M059J (cell line): ENCODE measurements around the gene ANKRD65. TPM values are rescaled to one million over a fixed set of nuclear protein-coding genes. Genes with fewer than 3 reads are reported as not detected.
A peak's percentile ranks its signal among the peaks of the same experiment; 100 is the strongest.

Experiments used
- DNase-seq: peaks from one replicate; pipeline ENCODE4 v3.0.0-alpha.2; 2012; ENCODE audit warnings: low read depth
- total RNA-seq: library from RNA; depleted of rRNA; stranded (reverse); fragments of >200 nt; shearing (Covaris generic); gene quantifications from 2 replicates; pipeline ENCODE4 v1.2.3, GENCODE V29; 2014

The ANKRD65 gene
- total RNA-seq, 1 experiment from 2014 or later: 0.64 TPM

- DNase-seq: no peak
These were observed 21.1 kb upstream of the ANKRD65 start for GRCh38 chr1:1442069-1442770.

GRCh38 chr1:1441002-1441888 lies 20.2 kb upstream of the ANKRD65 start:
- DNase-seq: peak; percentile 37

DNA sequence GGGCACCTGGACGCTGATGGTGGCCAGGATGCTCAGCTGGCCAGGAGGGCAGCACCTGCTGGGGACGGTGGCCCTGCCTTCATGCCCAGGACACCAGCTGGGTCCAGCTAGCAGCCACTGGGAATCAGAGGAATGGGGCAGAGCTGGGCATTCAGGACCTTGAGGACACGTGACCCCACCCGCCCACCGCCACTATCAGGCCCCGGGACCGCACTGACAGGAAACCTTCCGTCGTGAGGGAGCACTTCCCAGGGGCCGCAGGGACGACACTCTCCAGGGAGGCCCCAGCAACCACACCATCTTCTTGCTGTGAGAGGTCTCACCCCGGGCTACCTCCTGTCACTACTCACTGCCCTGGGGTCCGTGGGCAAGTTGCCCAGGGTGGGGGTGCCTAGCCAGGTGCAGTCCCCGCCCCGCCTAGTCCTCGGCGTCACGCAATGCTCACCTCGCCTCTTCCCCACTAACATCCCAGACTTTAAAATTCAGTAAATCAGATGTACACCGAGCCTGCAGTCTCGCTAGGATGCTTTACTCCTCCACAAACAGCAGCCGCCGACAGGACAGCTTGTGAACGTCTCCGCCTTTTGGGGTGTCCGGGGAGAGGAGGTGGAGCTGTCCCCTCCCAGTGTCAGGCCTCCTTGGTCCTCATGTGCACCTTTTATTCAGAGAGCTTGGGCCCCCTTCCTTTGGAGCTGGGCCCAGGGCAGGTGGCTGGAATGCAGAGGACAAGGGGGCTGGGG lies 19.4 kb upstream of the ANKRD65 start:
- DNase-seq: no peak

DNA sequence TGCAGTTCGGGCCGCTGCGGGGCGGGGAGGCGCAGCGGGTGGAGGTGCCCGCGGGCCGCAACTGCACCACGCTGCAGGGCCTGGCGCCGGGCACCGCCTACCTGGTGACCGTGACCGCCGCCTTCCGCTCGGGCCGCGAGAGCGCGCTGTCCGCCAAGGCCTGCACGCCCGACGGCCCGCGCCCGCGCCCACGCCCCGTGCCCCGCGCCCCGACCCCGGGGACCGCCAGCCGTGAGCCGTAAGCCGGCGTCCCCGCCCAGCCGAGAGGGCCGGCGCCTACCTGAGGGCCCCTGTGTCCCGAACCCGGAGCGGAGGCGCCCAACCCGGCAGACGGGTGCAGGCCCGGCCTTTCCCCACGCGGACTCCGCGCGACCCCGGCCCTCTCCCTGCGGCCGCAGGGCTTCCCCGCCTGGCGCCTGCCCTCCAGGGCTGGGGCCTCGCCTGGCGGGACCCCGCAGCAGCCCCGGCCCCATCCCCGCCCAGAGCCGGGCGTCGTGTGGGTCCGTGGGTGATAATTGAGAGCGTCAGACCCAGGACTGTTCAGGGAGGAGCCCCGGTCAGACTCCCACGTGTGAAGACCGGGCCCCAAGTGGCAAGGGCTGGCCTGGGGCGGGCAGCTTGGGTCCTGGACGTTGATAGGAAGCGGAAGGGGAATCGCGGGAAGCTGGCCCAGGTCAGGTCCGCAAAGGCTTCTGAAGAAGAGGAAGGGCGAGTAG lies 18.6 kb upstream of the ANKRD65 start:
- no peak for DNase-seq

GRCh38 chr1:1438531-1439381 lies 17.7 kb upstream of the ANKRD65 start:
- no peak for DNase-seq

GRCh38 chr1:1437904-1438376 lies 16.9 kb upstream of the ANKRD65 start:
- DNase-seq: peak; percentile 57

- no peak for DNase-seq
These were observed 16.2 kb upstream of the ANKRD65 start for GRCh38 chr1:1437033-1437903.

- DNase-seq: no peak
These were observed 15.6 kb upstream of the ANKRD65 start for GRCh38 chr1:1436630-1437032.

GRCh38 chr1:1435911-1436629 lies 15.0 kb upstream of the ANKRD65 start:
- no peak for DNase-seq

GRCh38 chr1:1435106-1435903 lies 14.2 kb upstream of the ANKRD65 start, which contains the start of gene VWA1:
Gene VWA1, plus strand, starts transcription at chr1:1435690. Its CDS starts 59 bp downstream, at chr1:1435749.
- DNase-seq: no peak

GRCh38 chr1:1434824-1435105 lies 13.7 kb upstream of the ANKRD65 start:
- no peak for DNase-seq

DNA sequence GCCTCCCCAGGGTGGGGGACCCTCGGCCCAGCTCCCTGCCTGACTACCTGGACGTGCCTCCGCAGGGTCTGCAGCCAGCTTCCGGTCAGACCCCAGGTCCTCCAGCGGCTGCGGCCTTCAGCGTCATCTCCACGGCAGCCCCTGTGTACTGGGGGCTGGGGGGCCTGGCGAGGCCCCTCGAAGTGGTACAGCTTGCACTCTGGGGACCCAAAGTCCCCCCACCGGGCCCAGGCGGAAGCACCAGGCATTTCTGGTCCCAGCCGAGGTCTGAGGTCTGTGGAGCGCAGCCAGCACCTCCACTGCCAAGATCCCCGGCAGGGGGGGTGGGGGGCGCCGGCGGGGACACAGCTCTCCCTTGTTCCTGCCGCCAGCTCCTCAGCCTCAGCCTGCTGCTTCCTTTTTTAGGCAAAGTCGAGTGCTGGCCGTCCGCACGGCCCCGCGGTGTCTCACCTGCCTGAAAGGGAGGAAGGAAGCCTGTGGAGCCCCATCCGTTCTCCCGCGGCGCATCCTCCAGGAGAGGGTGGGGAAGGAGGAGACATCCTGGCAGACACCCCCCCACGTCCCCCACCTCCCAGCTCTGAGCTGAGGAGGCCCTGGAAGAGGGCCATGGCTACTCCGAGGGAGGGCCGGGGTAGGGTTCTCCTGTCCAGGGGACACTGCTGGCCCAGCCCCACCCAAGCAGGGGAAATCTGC lies 13.2 kb upstream of the ANKRD65 start:
- no peak for DNase-seq

GRCh38 chr1:1433804-1434130 lies 12.7 kb upstream of the ANKRD65 start:
- peak; percentile 61 for DNase-seq

DNA sequence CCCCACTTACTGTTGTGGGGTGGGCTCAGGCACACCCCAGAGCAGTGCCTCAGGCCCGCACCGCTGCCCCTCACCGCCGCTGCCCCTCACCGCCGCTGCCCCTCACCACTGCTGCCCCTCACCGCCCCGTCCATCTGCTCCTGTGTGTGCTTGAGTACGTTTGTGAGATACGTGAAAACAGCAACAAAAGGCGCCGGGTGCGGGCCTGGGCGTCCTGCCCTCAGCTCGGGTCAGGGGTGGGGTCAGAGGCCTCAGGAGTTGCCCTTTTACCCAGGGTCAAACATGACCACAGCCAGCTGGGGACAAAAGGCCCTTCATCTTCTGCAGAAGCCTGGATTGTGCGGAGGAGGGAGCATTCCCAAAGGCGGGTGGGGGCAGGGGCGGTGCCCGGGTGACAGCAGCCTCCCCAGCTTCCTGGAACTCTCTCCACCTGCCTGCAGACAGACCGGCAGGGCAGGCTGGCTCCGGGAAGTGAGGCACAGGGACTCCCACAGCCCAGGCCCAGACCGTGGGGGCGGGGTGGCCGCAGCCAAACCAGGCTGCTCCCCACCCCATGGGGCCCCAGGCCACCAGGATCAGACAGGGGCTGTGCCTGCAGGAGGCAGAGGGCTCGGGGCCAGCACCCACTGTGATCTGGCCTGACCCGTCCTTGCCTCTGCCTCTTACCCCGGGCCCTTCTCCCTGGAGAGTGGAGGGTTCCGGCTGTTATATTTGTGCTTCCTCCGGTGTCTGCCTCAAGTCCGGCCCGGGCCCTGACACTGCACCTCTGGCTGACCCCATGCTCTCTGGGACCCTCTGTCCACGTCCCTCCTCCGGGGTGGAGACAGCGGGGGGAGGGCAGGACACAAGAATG lies 12.1 kb upstream of the ANKRD65 start:
- DNase-seq: no peak

GRCh38 chr1:1432274-1432950 lies 11.3 kb upstream of the ANKRD65 start:
- no peak for DNase-seq

- no peak for DNase-seq
These were observed 10.8 kb upstream of the ANKRD65 start for GRCh38 chr1:1431845-1432273.
